ENCODE results near the gene TSPAN12. TPM values are rescaled to one million over a fixed set of nuclear protein-coding genes. Genes with fewer than 3 reads are reported as not detected.

Gene TSPAN12
- total RNA-seq, 1 experiment from 2014 or later = 8.7 TPM

- Histone ChIP-seq H3K9me3 (ENCODE audit: control insufficient read depth, low read depth, low read length) (no peaks in the 10 kb centered on the region), H4K5ac (ENCODE audit: insufficient read length, low read depth, low read length) (no peak overlapping the region), H2AFZ (ENCODE audit: low read length) (no peak overlapping the region), H3K9ac (ENCODE audit: extremely low read depth, insufficient read length, low read length) (no peak overlapping the region), H2BK20ac (ENCODE audit: low read depth, low read length, poor library complexity, severe bottlenecking) (no peak overlapping the region), H3K23ac (ENCODE audit: insufficient read length, low read depth, low read length) (no peak overlapping the region), H3K27ac (ENCODE audit: insufficient read length, low read depth, low read length) (no peak overlapping the region), H4K20me1 (ENCODE audit: control insufficient read depth, insufficient read depth, insufficient read length) (no peaks in the 10 kb centered on the region), H3K27me3 (ENCODE audit: insufficient read depth, low read length) (no peaks in the 10 kb centered on the region), H3K18ac (ENCODE audit: insufficient read length, low read depth, low read length) (no peak overlapping the region), H2BK5ac (ENCODE audit: insufficient read length, low read length) (no peak overlapping the region), H3T11ph (ENCODE audit: low read length) (no peak overlapping the region), H3K79me1 (ENCODE audit: insufficient read depth, low read depth, low read length, poor library complexity, severe bottlenecking) (no peaks in the 10 kb centered on the region), H2BK12ac (ENCODE audit: insufficient read length, low read depth, low read length) (no peak overlapping the region), H3K4me1 (ENCODE audit: insufficient read depth, low read length) (peaks cover 7% of the 10 kb centered on the region), H3K56ac (ENCODE audit: insufficient read length, low read depth, low read length) (no peak overlapping the region), H4K91ac (ENCODE audit: insufficient read length, low read depth, low read length) (no peak overlapping the region), H3K4ac (ENCODE audit: low read depth, low read length) (no peak overlapping the region), H3K23me2 (ENCODE audit: insufficient read length, low read depth, low read length, poor library complexity, severe bottlenecking) (no peaks in the 10 kb centered on the region), H4K8ac (replicated peaks; ENCODE audit: insufficient read length, low read depth, low read length) (no peak overlapping the region), H3K79me2 (ENCODE audit: insufficient read depth, low read length) (no peaks in the 10 kb centered on the region), H3K4me2 (ENCODE audit: insufficient read depth, insufficient read length, low read length) (no peak overlapping the region), H2BK15ac (ENCODE audit: low read depth, low read length) (no peak overlapping the region), H2AK5ac (ENCODE audit: insufficient read length, low read length) (no peak overlapping the region), H2BK120ac (ENCODE audit: low read depth, low read length, poor library complexity, severe bottlenecking) (no peak overlapping the region), H3K14ac (ENCODE audit: insufficient read depth, low read length) (no peak overlapping the region)
- Mint-ChIP-seq H3K4me3 (no peak overlapping the region), H3K36me3 (ENCODE audit: insufficient read depth in 1 of 3, low read depth in 3 of 3) (peaks cover 0 to 10% (median 7%) of the 10 kb centered on the region in 3 experiments; a peak in 4 of 7 replicates), H3K4me1 (peaks cover 61 to 72% of the 10 kb centered on the region in 2 experiments), H3K9me3 (no peaks in the 10 kb centered on the region), H3K27ac (no peak overlapping the region), H3K27me3 (ENCODE audit: low read depth) (no peaks in the 10 kb centered on the region)
- no peak for DNase-seq
- no CpG with 5 or more reads among the region's 1 CpG for WGBS (ENCODE audit: extremely low coverage, insufficient read length, low lambda C conversion rate)
- TF ChIP-seq CTCF (conservative IDR thresholded peaks at IDR 0.05) = no peak
These were observed 21.3 kb downstream of the TSPAN12 start for GRCh38 chr7:120836556-120837115.
